GM21423 (cell line): ENCODE data around the gene MUSTN1.

Experiments used
- ATAC-seq: cut with Tn5 transposase; IDR thresholded peaks from one replicate; pipeline ENCODE4 v1.9.1; 2021; ENCODE audit warnings: mild to moderate bottlenecking, moderate library complexity; ENCODE audit not compliant: unreplicated experiment

MUSTN1 gene

DNA sequence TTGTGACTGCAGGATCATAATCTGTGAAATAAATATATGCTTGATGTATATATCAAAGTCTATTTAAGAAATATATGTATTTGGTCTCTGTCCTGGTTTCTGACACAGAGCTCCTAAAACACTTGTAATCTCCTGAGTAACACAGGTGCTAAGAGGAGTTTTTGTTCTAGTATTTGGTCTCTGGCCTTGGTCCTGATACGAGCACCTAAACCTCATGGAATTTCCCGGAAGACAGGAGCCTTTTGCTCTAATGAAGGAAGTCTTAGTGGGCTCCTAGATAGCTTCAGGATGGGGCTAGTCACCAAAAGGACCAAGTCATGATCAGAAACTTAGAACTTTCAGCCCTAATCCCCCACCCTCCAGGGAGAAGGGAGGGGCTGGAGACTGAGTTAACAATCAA lies 19.2 kb upstream of the MUSTN1 start:
- ATAC-seq: no peak

- no peak for ATAC-seq
Observed at GRCh38 chr3:52852419-52852818, 17.6 kb upstream of the MUSTN1 start.

- ATAC-seq: peak; percentile 40
Observed at GRCh38 chr3:52851348-52851747, 16.5 kb upstream of the MUSTN1 start.

DNA sequence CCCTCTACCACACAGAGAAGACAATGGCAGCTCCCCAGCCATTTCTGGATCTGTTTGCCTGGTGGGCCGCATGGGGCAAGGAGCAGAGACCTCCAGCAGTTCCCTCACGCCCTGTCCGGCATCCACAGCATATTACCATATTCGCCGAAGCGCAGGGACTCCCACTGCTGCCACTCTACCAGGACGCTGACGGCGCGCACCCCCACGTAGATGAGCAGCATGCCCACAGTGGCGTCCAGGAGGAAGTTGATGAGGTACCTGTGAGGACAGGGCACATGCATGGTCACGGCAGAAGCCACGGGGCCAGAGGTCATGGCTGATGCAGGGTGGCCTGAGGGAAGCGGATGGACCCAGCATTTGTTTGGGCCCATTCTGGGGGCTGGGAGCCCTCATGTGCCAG lies 14.8 kb upstream of the MUSTN1 start:
- ATAC-seq: no peak

DNA sequence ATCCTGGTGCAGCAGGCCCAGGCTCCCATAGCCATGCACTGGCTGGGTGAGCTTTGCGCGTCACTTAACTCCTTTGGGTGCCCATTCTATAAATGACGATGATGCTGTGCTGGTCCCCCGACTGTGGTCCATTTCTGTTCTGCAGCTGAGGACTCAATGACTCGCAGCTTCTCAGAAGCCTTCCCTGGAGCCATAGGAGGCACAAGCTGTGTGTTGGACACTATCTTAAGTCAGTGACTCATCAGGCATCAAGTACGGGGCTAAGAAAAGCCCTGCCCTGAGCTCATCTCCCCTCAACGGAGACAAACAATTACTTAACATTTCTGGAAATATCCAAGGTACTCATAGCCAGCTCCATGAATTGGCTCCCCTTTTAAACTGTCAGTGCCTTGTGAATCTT lies 13.8 kb upstream of the MUSTN1 start:
- no peak for ATAC-seq

DNA sequence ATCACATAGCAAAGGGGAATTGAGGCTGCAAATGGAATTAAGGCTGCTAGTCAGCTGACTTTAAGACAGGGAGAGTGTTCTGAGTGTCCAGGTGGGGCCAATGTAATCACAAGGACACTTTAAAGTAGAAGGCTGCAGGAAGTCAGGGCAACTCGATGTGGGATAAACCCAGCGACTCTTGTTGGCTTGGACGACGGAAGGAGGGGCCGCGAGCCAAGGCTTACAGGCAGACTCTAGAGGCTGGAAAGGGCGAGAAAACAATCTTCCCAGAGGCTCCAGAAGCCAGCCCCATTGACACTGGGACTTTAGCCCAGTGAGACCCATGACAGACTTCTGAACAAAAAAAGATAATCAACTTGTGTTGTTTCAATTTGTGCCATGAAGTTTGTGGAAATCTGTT lies 12.9 kb upstream of the MUSTN1 start:
- ATAC-seq: no peak

DNA sequence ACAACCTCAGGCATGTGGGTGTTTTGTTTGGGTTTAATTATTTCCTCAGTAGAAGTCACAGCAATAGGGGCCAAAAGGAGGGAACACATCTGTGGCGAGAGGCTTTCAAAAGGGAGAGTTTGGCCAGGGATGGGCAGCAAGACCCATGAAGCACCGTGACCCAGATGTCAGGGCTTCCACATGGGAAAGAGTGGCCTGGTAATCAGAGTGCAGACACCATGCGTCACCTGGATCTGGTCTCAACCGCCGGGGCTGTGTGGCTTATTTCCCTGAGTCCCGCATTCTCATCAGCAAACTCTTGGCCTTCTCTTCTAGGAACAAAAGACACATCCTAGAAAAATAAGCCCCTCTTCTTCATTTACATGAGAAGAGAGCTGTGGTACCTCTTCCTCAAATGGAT lies 12.4 kb upstream of the MUSTN1 start:
- no peak for ATAC-seq

DNA sequence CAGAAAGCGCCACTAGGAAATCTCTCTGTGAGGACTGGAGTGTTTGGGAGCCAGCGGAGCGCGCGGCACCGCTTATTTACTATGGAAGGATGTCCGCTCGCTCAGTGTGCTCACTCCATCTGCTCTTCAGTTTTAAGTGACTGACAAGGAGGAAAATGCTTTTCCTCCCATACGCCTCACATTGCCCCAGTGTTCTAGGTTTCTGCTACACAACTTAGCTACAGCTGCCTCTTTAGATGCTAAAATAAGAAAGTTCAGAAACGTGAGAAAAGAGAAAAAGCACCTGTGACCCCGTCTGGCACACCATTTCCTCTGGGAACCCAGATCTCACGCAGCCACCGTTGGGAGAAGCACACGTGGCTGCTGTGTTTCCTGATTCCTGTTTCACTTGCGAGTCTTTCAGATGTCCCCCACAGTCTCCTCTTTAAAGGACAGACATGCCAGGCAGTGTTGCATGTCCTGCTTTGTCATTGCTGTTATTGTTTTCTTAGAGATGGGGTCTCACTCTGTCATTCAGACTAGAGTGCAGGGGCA lies 11.7 kb upstream of the MUSTN1 start:
- ATAC-seq: peak; percentile 47

DNA sequence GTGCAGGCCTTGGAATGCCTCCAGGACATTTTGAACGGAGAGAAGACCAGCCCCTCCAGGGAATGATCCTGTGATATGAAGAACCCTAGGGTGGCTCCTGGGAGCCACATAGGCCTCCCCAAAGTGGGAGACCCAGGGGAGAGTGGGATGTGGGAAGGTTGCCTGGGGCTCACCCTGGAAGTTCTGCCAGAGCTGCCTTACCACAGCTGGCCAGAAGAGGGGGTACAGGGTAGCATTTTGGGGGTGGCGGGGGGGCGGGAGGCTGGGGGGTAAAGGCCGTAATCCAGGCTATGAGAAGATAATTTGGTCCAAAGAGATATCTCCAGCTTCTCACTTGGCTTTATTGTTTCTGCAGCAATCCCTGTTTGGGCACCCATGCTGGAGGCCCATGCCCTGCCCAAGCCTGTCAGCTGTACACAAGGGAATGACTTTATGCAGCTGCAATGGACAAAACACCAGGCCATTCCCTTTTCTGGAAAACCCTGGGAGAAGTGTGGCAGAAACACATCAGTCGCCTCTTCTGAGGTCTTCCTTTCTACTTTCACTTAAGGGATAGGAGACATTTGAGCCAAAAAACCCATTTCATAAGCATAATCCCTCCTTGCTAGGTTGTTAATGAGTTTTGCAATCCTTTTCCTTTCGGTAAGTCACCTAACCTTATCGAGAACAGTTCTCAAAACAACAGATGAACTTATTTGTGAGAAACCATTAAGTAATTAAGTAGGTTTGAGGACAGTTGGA lies 11.0 kb upstream of the MUSTN1 start:
- ATAC-seq: no peak

DNA sequence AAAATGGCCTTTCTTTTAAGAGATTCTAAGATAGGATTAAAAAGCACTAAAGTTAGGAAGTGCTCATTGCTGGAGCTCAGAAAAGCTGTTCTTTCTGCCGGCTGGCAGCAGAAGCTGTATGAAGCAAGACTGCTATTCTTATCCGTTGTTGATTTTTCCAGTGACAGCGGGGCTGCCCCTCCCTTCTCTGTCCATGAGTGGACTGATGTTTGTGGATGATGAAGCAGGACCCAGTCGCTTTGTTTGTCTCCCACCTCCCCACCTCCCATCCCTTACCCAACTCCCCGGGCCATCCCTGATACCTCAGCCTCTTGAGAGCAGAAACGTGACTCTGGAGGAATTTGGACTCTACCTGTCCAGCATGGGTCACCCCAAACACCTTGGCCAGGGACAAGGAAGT lies 10.3 kb upstream of the MUSTN1 start:
- no peak for ATAC-seq

- no peak for ATAC-seq
Observed at GRCh38 chr3:52844290-52844975, 9.6 kb upstream of the MUSTN1 start.

DNA sequence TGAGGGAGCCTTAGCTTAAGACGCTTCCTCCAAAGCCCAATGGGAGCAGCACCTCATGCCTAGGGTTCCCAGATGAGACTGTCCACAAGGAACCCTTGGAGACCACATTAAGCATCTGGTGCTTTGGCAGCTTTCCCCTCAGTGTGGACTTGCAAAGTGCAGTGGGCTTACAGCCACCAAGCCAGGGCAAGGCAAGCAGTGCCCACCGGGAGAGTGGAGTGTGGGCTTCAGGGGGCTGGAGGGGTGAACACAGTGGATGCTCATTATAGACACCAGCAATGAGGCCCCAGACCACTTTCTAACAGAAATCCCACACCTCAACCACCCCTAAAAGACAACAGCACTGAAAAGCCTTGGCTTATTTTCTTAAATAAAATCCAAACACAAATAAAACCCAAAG lies 9.1 kb upstream of the MUSTN1 start:
- ATAC-seq: no peak

DNA sequence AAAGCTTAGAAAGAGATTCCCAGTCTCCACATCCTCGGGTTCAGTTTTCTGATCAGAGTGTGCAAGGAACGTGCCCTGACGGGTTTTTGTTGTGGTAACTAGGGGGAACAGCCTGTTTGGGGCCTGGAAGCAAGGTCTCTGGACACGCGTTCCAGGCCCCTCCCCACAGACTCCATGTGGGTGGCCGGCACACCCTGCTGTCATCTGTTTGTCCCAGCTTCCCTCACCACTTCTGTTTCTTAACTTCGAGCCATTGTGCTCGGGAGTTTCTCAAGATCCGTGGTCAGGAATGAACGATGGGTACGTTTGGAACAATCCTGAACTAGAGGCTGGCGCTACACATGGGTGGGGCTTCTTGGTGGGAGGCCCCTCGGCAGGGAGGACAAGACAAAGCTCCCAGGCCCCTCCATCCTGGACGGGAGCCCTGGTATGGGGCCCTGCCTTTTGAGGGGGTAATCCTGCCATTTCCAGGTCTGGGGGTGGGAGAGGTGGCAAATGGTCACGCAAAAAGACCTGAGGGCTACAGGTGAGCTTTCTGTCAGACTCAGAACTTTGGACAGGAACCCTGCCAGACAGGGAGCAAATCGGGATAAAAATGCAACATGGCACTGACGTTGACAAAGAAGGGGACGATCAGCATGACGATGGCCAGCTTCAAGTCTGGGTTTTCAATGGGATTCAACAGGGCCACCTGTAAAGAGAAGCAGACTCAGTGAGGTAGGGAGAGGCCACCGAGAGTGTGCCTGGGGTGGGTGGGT lies 8.5 kb upstream of the MUSTN1 start:
- ATAC-seq: no peak

- no peak for ATAC-seq
Observed at GRCh38 chr3:52842424-52842823, 7.6 kb upstream of the MUSTN1 start.

GRCh38 chr3:52841981-52842340 lies 7.1 kb upstream of the MUSTN1 start:
- no peak for ATAC-seq

DNA sequence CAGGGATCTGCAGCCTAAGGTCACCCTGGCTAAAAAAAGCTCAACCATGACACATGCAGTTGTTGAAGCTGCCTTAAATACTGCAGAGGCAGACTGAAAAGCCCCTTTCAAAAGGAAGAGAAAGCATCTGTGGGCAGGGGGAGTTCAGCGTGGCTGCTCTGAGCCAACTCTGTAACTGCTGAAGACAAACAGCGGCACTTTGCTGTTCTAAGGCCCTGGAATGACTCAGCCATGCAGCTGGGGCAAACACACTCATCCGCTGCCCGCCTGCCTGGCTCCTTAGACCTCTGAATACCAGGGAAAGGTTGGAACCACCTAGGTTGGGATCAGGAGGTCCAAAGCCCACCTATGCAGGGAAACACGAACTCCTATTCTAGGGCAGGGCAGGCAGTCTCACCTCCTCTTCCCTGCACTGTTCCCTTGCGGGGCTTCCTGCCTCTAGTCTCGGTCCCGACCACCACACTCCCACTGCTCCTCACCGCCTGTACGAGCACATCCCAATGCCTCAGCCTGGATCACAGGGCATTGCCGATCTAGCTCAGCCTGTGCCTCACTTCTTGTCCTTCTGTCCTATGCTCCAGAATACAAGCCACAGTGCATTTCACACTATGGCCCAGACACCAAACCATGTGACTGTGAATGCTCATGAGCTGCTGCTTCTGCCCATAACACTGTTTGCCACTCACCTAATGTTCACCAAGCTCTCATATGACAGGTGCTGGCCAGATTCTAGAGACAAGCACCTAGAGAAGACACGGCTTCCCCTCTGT lies 6.6 kb upstream of the MUSTN1 start:
- no peak for ATAC-seq

GRCh38 chr3:52839892-52840545 lies 5.2 kb upstream of the MUSTN1 start:
- no peak for ATAC-seq

GRCh38 chr3:52839268-52839575 lies 4.4 kb upstream of the MUSTN1 start:
- ATAC-seq: no peak

- no peak for ATAC-seq
Observed at GRCh38 chr3:52838561-52839267, 3.9 kb upstream of the MUSTN1 start.

GRCh38 chr3:52836986-52837385 lies 2.2 kb upstream of the MUSTN1 start:
- no peak for ATAC-seq
